Measurements from ENCODE around the gene ADORA1.

The ADORA1 gene

DNA sequence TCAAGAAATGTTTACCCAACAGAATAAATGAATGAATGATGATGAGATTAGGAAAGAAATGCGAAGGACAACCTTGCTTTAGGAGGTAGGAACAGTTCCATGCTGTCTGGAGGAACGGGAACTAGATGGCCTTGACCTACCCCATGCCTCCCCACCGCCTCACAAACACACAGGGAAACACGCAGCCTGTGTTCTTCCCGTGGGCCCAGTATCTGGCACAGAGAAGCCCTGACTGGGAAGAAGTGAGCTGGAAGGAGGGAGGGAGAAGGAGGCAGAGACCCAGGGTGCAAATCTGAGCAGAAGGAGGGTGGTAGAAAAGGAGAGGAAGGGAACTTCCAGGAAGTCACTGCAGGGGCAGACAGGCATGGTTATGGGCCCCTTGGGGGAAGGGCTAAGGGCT is 3.5 kb upstream of the ADORA1 start:
- FAIRE-seq = no peak

DNA sequence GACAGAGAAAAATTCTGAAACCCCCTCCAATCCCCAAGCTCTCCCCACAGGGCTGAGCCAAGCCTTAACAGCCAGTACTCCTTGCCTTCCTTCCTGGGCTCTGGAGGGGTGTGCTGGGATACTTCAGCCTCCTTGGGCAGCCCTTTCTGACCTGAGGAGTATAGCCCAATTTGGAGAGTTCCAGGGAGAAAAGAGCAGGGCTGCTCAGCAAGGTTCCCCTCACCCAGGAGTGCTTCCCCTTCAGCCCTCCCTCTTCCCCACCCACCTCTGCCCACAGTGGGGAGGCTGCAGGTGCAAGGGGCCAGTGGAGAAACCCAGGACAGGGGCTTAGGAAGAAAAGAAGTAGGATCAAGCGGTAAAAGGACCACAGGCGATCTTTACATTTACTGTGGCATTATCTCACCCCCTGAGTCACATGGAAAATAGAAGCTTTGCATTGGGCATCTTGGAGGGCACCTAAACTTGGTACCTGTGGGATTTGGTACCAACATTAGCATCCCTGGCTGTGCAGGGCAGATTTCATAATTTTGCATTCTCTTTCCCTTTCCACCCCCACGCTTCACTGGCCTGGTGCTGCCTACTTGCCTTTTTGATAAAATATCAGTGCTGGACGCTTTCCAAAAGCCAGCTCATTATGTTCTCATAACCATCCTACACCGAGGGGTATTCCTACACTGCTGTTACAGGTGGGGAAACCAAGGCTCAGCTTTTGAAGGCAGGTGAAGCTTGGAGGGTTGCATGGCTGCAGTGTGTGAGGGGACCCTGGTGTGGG is 2.8 kb upstream of the ADORA1 start:
- no peak for FAIRE-seq

DNA sequence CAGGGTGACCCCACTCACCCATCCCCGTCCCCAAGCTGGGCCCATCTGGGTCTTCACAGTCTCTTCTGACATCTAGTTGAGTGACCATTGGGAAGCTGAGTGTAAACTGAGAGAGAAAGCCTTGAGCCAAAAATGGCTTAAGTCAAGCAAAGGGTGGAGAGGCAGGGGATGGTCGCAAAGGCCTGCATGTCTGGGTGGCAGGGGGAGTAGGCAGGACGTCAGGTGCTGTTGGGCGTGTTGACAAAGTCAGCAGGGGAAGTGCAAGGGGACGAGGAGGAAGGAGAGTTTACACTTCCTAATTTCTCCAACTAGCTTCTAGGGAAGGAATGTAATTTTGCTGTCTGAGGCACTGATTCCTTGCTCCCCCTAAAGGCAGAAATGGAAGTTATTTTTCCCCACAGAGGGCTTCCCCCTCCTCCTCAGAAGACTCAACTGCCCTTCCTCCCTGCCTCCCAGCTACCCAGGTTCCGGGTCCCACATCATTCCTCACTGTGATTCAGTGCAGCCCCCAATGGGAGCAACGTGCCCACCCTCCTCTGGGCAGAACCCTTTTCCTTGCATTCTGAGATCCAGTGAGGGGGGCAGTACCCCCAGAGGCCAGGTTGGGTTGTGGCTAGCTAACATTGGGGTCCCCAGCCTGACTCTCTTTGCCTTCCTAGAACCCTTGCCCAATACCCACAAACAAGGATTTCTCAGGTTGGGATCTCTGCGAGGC is 1.2 kb upstream of the ADORA1 start:
- FAIRE-seq = no peak

DNA sequence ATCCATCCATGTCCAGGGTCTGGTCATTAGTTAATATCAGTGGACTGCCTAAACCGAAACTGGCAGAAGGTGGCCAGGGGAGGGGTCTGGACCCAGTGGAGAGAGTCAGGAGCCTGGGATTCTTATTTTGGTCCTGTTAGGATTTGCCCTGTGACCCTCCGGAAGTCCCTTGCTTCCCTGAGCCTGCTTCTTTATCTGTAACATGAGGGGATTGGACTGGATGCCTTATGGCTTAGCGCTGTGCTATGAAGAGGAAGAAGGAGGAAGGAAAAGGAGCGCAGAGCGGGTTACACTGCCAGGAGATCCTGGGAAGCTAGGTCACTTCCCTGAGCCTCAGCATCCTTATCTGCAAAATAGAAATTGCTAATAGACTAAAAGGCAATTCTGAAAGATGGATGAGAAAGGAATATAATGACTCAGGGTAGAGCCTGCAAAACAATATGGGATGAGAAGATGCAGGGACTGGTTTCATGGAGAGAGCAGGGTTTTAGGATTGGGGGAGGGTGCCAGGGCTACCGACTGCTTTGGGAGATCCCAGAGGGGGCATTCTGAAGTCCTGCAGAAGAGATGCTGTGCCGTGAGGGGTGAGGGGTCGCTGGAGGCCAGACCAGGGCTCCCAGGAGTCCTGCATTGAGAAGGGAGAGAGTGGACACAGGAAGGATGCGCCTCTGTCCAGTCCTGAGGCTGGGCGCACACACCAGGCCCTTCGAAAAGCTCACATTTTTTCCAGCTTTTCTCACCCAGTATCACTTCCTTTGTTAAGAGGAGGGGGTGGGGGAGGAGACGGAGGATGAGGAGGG is 460 bp upstream of the ADORA1 start:
- FAIRE-seq = no peak

DNA sequence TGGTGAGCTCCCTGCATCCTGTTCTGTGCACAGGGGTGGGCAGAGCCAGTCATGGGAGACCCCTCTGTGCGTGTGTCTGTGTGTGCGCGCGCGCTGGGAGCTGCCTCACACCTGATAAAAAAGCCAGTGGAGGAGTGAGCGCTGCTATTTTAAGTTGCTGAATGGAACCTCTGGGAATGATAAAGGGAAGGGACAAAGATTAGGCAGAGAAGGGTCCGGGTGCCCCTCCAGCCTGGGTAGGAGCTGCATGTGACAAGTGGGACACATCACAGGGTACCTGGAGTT is 847 bp downstream of the ADORA1 start:
- no peak for FAIRE-seq

DNA sequence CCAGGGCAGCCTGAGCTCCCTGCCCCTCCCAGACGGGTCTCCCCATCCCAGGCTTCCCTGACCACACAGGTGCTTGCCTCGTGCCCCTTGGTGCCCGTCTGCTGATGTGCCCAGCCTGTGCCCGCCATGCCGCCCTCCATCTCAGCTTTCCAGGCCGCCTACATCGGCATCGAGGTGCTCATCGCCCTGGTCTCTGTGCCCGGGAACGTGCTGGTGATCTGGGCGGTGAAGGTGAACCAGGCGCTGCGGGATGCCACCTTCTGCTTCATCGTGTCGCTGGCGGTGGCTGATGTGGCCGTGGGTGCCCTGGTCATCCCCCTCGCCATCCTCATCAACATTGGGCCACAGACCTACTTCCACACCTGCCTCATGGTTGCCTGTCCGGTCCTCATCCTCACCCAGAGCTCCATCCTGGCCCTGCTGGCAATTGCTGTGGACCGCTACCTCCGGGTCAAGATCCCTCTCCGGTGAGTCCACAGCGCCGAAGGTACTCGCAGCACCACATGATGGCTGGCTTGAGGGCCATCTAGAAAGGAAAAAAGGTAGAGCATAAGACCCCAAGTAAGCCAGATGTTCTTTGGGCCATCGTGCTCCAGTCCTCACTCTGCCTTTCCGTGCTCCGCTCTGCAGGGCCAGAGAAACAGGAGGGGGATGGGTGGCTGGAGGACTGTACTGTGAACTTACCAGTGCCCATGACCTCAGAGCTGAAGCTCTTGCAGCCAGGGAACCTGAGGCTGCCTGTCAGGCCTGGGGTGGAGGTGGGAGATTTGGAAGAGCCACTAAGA is 1.4 kb downstream of the ADORA1 start:
- no peak for FAIRE-seq

DNA sequence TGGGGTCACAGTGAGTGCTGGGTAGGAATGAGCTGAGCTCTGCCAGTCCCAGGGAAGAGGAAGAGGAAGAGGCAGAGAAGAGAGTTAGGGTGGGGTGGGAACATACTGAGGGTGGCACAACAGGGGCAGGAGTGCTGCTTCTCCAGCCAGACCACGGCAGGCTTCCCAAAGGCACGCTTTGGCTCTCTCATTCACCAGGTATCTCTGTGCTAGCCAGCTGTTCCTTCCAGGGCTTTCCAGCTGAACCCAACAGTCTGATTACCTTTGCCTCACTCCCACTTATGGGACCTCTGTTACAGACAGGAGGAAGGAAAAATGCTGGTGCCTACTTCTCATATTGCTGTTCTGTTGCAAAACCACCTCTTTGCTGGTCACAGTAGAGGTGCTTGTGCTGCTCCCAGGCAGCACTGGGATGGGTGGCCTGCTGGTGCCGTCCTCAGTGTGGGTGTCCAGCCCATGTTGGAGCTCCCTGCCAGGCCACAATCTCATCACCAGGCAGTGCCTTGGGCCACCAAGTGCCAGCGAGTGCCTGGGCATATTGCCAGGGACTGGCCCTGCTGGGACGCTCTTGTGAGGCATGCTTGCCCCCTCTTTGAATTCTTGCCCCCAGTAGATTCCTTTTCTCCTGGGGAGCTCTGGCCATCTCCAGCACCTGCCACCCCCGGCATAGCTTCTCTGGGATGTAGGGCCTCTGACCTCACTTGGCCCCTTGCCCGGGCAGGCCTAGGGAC is 2.1 kb downstream of the ADORA1 start:
- FAIRE-seq = no peak

DNA sequence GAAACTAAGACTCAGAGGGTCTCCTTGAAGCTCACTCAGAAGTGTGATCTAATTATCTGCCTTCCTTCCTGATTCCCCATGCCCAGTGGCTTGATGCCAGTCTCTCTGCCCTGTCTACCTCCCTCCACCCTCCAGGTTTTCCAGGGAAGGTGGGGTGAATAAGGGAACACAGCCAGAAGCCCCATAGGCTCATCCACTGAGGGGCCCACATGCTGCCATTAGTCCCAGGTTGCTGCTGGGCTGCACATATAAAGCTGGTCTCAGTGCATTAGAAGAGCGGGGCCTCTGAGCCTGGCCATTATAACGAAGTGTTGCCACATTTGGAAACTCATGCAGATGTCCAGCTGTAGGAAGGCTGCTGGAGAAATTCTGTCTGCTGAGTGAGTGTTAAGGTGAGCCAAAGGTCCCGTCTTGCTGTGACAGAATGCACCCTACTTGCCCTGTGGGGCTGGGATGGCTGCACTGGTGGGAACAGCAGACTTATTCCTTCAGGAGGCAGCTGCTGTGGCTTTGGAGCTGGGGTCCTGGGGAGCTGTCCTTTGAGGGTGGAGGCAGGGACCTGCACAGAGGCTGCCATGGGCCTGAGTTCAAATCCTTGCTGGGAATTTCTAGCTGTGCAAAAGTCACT is 2.9 kb downstream of the ADORA1 start:
- no peak for FAIRE-seq

DNA sequence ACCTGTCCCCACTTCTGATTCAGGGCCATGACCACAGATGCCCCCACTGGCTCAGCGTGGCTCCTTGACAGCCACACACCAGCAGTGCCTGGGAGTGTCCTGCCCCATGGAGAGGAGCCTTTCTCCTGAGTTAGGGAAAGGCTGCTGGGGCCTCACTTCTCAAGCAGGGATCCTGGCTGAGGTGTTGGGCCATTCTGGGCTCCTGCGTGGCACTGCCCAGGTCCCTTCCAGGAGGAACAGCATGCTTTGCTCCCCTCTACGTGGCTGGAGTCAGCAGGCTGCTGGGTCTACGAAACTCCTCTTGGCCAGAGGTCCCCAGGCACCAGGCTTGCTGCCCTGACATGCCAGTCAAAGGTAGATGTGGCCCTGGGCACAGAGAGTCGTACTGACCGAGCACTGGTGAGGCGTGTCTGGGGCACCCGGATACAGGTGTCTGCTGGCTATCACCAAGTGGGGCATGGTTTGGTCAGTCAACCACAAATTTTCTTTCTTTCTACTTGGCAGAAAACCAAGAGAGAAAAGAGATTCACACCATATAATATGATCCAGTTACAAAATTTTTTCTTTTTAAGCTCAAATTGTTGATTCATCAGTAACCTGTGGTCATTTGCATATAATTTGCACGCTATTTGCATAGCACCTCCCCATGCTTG is 4.1 kb downstream of the ADORA1 start:
- FAIRE-seq = no peak

DNA sequence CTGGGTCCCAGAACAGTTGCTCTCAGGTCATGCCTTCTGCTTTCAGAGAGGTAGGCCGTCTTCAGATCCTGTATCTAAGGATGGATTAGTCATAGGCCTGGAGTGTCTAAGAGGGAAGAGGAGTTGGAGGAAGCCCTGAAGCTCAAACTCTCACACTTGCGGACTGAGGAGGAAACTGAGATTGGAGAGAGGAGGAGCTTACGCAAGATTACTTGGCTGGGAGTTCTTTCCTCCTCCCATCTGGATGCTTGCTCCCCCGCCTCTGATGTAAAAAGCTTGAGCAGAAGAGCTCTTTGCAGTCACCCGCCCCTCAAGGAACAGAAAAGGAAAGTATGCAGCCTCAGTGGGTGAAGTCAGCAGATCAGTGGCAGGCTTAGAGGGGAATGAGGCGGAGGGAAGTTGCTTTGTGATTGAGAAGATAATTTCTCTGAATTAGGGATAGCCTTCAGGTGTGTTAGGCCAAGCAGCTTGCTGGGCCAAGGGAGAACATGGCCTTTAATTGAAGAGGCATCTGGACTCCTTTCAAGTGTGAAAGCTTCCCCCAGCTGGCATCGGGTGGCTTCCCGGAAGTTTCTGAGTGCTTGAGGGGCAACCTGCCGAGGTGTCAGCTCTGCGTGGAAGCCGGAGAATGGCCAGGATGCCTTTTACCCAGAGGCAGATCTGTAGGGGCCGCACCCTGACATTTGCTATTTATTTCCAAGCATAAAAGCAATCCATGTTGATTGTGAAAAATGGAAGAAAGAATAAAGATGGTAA is 6.6 kb downstream of the ADORA1 start:
- no peak for FAIRE-seq

DNA sequence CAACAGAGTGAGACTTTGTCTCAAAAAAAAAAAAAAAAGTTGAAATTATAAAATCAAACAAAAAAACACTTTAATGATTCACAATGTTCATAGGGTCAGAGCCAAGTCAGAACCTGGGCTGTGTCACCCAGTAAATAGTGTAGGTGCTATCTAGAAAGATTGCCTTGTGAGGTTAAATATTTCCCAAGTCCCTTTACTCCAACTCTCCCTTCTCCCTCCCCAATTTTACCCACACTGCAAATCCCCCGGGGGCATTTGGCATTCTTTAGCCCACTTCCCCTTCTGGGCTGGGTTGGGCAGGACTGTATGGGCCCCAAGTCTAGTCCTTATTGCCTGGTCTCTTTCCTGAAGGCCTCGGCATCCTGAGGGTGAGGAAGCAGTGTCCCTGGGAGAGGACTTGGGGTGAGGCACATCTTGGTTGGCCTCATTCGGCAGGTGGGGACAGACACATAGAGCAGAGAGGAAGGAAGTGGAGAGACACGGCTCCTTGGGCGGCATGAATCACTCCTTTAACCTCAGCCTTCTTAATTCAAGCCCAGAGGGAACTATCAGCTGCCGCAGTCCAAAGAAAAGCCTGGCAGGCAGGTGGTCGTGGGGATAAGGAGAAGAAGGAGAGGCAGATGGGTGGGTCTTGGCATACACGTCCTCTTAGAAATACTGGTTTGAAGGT is 8.2 kb downstream of the ADORA1 start:
- FAIRE-seq = no peak

DNA sequence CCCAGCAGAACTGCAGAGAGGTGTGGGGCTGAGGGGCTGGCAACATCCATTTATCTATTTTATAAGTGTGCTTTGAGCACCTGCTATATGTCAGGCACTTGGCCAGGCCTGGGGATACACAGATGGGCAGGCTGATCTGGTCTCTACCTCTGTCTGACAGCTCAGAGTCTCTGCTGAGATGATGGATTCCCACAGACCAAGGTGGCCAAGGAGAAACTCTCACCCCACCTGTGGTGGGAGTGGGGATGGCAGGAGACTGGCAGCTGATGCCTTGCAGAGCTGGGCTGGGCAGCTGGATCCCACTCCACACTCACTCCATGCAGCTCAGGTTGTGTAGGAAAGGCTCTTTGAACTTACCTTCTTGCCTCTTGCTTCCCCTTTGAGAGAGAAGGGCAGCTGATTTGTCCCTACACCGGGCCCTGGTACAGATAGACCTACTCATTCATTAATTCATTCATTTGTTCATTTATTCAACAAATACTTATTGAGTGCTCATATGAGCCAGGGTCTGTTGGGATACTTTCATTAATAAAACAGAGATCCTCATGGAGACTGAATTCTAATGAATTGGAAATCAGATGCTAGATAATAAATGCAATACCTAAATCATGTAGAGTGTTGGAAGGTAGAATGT is 9.0 kb downstream of the ADORA1 start:
- FAIRE-seq = no peak

DNA sequence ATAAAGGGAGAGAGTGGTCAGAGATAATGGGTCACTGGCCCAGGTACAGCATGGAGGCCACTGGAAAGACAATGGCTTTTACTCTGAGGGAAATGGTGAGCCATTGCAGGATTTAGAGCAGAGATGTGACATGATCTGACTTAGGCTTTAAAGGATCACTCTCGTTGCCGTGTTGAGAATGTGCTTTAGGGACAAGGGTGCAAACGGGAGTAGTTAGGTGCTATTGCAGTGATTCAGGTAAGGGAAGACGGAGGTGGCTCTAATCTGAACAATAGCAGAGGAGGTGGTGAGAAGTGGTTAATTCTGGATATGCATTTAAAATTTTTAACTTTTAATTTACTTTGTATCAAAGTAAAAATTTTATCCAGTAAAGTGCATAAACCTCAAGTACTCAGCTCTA is 9.8 kb downstream of the ADORA1 start:
- FAIRE-seq = no peak

DNA sequence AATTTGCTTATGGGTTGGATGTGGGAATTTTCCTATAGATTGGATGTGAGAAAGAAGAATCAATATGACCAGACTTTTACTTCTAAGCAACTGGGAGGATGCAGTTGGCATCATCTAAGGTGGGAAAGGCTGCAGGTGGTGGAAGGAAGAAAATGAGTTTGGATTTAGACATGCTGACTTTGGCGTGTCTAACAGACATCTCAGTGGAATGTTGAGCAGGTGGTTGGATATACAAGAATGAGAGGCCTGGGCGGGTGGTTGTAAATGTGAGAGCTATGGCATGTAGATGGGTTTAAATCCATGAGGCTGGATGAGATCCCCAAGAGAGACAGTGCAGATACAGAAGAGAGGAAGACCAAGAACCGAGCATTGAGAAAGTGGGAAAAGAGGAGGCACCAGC is 10.5 kb downstream of the ADORA1 start:
- no peak for FAIRE-seq

DNA sequence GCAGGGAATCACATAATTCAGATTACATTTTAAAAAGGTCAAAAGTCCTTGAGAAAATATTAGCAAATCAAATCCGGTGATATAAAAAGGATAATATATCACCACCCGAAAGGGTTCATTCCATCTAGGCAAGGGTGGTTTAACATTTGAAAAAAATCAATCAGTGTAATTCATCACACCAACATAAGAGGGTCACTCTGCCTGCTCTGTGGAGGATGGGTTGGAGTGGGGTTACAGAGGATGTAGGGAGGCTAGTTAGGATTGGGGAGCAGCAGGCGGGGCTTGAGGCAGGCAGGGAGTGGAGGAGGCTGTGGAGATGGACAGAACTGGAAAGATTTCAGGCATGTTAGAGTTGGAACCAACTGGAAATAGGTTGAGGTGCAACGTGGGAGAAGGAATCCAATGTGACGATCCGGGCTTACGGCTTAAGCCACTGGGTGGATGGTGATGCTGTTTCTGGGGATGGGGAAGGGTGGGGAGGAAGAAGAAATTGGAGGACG is 12.5 kb downstream of the ADORA1 start:
- FAIRE-seq = no peak

DNA sequence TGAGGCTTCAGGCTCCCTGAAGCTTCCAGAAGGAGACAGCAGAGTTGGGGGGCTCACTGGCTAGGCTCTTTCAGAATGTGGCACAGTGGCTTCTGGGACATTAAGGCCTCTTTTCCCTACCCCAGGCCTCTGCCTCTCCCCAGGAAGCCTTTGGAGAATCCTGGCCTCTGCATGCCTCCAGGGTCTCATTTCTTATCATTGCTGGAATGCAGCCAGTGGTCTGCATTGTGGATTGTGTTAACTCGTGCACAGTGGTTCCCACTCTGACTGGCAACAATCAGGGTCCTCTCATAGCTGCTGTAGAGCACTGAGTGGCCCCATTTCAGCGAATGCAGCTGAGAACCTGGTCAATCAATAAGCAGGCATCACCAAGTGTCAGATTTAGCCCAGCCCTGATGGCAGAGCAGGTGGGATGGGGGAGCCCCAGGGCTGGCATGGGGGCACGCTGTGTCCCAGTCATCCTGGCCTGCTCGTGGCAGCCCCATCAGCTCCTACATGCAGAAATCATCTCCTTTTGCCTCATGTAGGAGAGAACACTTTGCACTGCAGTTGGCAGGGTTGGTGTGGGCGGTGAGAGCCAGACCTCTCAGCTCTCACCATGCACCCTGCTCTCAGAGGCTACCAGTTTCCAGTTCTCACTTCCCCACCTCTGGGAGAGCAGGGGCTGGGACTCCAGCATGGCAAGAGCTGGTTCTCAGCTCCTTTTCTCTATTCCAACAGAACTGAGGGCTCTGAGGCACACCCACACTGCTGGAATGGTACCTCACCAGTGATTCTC is 13.4 kb downstream of the ADORA1 start:
- no peak for FAIRE-seq

DNA sequence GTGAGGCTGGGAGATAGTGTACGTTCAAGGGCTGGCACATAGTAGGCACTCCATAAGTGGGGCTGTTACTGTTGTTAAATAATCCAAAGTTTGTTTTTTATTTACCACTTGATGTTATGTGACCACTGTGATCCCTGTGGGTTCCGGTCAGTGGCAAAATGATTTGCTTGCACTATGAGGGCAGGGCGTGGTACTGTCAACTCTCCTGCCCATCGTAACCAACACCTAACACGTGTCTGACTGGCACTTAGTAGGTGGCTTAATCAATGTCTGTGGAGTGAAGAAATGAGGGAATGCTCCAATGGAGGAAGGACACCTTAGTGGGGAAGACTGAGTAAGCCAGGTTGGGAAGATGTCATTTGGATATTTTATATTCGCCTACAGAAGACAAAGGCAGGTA is 14.6 kb downstream of the ADORA1 start:
- no peak for FAIRE-seq

DNA sequence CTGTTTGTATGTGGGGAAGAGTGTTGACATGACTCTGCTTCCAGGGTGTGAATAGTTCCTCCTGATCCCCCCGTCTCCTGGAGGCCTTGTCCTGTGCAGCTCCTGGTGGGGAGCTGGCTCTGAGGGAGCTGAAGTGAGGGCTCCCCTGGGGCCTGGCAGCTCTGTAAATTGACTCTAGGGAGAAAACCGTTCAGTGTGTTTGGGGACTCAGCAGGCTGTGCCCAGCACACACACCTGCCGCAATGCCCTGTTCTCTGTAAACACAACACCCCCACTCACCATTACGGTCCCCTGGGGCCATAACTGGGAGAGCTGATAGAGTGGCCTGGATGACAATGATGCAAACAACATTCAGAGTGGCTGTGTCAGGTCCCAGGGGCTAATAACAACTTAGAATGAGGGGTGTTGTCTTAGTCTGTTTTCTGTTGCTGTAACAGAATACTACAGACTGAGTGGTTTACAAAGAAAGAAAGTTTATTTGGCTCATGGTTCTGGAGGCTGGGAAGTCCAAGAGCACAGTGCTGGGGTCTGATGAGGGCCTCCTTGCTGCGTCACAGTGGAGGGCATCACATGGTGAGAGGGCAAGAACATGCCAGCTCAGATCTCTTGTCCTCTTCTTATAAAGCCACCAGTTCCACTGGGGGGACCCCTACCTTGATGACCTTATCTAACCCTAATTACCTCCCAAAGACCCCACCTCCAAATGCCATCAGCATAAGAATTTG is 15.3 kb downstream of the ADORA1 start:
- no peak for FAIRE-seq
